CD4-positive, alpha-beta T cell (primary cell): ENCODE data around the gene ABCG1. TPM values are rescaled to one million over a fixed set of nuclear protein-coding genes. Genes with fewer than 3 reads are reported as not detected.
A peak's percentile ranks its signal among the peaks of the same experiment; 100 is the strongest.

Experiments used
- ATAC-seq: fragments of 200-7000 bp; cut with Tn5 transposase; one replicate; pipeline ENCODE4 v1.10.0; 2022; ENCODE audit warnings: mild to moderate bottlenecking; ENCODE audit not compliant: poor library complexity
- CTCF ChIA-PET: fragments of 350-600 bp; sonication (Branson Sonifier 250); formaldehyde crosslinking; loops from one replicate; lab custom pipeline; 2021; ENCODE audit warnings: antibody characterized with exemption, inconsistent platforms; lab: Charles Lee
- POLR2A ChIA-PET: fragments of 350-600 bp; sonication (Branson Sonifier 250); formaldehyde crosslinking; loops from one replicate; lab custom pipeline; 2021; ENCODE audit warnings: antibody characterized with exemption, inconsistent platforms; lab: Charles Lee
- DNase-seq, 14 experiments: peaks; one replicate each; pipeline ENCODE4 v3.0.0-alpha.2; 2013 to 2020; ENCODE audit warnings: mixed read lengths in 2 of 14
- H3K27ac ChIP-seq, 2 donors: one replicate each; pipeline versions ENCODE4 v1.5.1 to v1.7.0; 2013; ENCODE audit warnings: low read length in 2 of 2, low read depth in 1 of 2, mild to moderate bottlenecking in 1 of 2
- H3K27me3 ChIP-seq, 2 experiments: 1 replicate in 1 of 2; 2 replicates in 1 of 2; pipeline versions ENCODE4 v1.6.1 to v1.7.0; 2013; ENCODE audit warnings: low read length in 2 of 2, control low read depth in 1 of 2, mild to moderate bottlenecking in 1 of 2, moderate library complexity in 1 of 2; ENCODE audit not compliant: insufficient read depth in 2 of 2, control insufficient read depth in 1 of 2
- H3K36me3 ChIP-seq: one replicate; pipeline ENCODE4 v1.6.1; 2013; ENCODE audit warnings: low read length, control low read depth; ENCODE audit not compliant: insufficient read depth
- H3K4me1 ChIP-seq: one replicate; pipeline ENCODE4 v1.6.1; 2013; ENCODE audit warnings: low read length, control low read depth; ENCODE audit not compliant: insufficient read depth
- H3K4me3 ChIP-seq: one replicate; pipeline ENCODE4 v1.5.1; 2013; ENCODE audit warnings: mild to moderate bottlenecking, low read length, moderate library complexity
- H3K9me3 ChIP-seq, 2 experiments: 1 replicate in 1 of 2; 2 replicates in 1 of 2; pipeline versions ENCODE4 v1.6.1 to v1.7.0; 2013; ENCODE audit warnings: low read length in 2 of 2, mild to moderate bottlenecking in 2 of 2, control low read depth in 1 of 2, moderate library complexity in 1 of 2; ENCODE audit not compliant: control insufficient read depth in 1 of 2, insufficient read depth in 1 of 2
- H3K27ac Mint-ChIP-seq: one replicate; pipeline ENCODE4 v1.8.0; 2020; ENCODE audit warnings: mixed read lengths
- H3K27me3 Mint-ChIP-seq: one replicate; pipeline ENCODE4 v1.8.0; 2021; ENCODE audit warnings: mixed read lengths
- H3K36me3 Mint-ChIP-seq: one replicate; pipeline ENCODE4 v1.8.0; 2021; ENCODE audit warnings: low read depth, mixed read lengths
- H3K4me1 Mint-ChIP-seq: one replicate; pipeline ENCODE4 v1.8.0; 2021; ENCODE audit warnings: low read depth, mixed read lengths
- H3K4me3 Mint-ChIP-seq: one replicate; pipeline ENCODE4 v1.8.0; 2020; ENCODE audit warnings: mild to moderate bottlenecking, mixed read lengths
- H3K9me3 Mint-ChIP-seq: one replicate; pipeline ENCODE4 v1.8.0; 2020; ENCODE audit warnings: mixed read lengths
- CTCF ChIP-seq: fragments of 200-600 bp; IDR thresholded peaks from one replicate; pipeline ENCODE4 v1.8.0; 2022; ENCODE audit warnings: antibody characterized with exemption, mild to moderate bottlenecking
- intact Hi-C, 2 experiments: fragments of 100-400 bp; cut with DNase I in 1 of 2; cut with micrococcal nuclease in 1 of 2; formaldehyde crosslinking; loops; one replicate each; pipeline versions ENCODE4 v1.15.1 to v1.9.0; 2023 to 2025; cut with DNase I, micrococcal nuclease
- total RNA-seq, 174 experiments: library from RNA in 2 of 174; stranded (reverse) in 2 of 174; gene quantifications; one replicate each; pipeline ENCODE4 v1.2.3 and lab custom pipeline; 2021 to 2026

The ABCG1 gene
- total RNA-seq, 2 experiments from 2014 or later = 109 to 116 TPM

- H3K4me3 ChIP-seq = peak overlapping the region; percentile 21
- peak overlapping the region; percentile 83 to 88 for H3K27ac ChIP-seq
- Mint-ChIP-seq H3K27ac (no peak overlapping the region), H3K36me3 (no peaks in the 10 kb centered on the region), H3K9me3 (peaks cover 6% of the 10 kb centered on the region), H3K4me1 (peaks cover 73% of the 10 kb centered on the region), H3K4me3 (peak overlapping the region; percentile 74), H3K27me3 (no peaks in the 10 kb centered on the region)
- H3K9me3 ChIP-seq = peaks cover 0 to 3% of the 10 kb centered on the region in 2 experiments
- DNase-seq (peak; percentile 61 to 94 (median 76)), ATAC-seq (peak; percentile 90)
- POLR2A ChIA-PET = interaction anchor here (0.8 to 3.3 kb wide), 8 partner anchors 11 to 215 kb away, joined by 3 to 32 read pairs (median 6); partner anchors contain the start of genes ABCG1 and UBASH3A
- CTCF ChIA-PET = interaction anchor here (1.0 to 2.4 kb wide), 5 partner anchors 40 to 71 kb away, joined by 3 to 11 read pairs (median 7); no protein-coding TSS in a partner anchor
- TF ChIP-seq CTCF = no peak
- intact Hi-C loops = loop anchor here (1.0 to 5.0 kb wide), 5 partner anchors 11 to 47 kb away; no protein-coding TSS in a partner anchor
- H3K27me3 ChIP-seq = no peaks in the 10 kb centered on the region
- H3K4me1 ChIP-seq = peaks cover 89% of the 10 kb centered on the region
- H3K36me3 ChIP-seq = no peaks in the 10 kb centered on the region
Measured at GRCh38 chr21:42187976-42188653, 30.8 kb upstream of the ABCG1 start.

GRCh38 chr21:42188663-42189062 lies 30.3 kb upstream of the ABCG1 start:
- Mint-ChIP-seq H3K27ac (no peak overlapping the region), H3K4me1 (peaks cover 79% of the 10 kb centered on the region), H3K9me3 (peaks cover 6% of the 10 kb centered on the region), H3K27me3 (no peaks in the 10 kb centered on the region), H3K4me3 (peak overlapping the region; percentile 74), H3K36me3 (no peaks in the 10 kb centered on the region)
- ChIA-PET CTCF (interaction anchor here (1.0 to 2.4 kb wide), 4 partner anchors 39 to 70 kb away, joined by 4 to 11 read pairs (median 8); no protein-coding TSS in a partner anchor), POLR2A (interaction anchor here (0.8 to 3.3 kb wide), 8 partner anchors 10 to 215 kb away, joined by 3 to 32 read pairs (median 6); partner anchors contain the start of genes ABCG1 and UBASH3A)
- Histone ChIP-seq H3K4me3 (peak overlapping the region; percentile 21), H3K27me3 (no peaks in the 10 kb centered on the region), H3K4me1 (peaks cover 89% of the 10 kb centered on the region), H3K27ac (peak overlapping the region; percentile 83 to 88), H3K36me3 (no peaks in the 10 kb centered on the region), H3K9me3 (peaks cover 0 to 3% of the 10 kb centered on the region in 2 experiments)
- DNase-seq (no peak), ATAC-seq (no peak)
- TF ChIP-seq CTCF = no peak
- intact Hi-C loops = loop anchor here (1.0 to 5.0 kb wide), 5 partner anchors 11 to 46 kb away; no protein-coding TSS in a partner anchor

- intact Hi-C loops = loop anchor here (2.0 to 5.0 kb wide), 2 partner anchors 42 to 45 kb away; no protein-coding TSS in a partner anchor
- H3K9me3 Mint-ChIP-seq = peaks cover 6% of the 10 kb centered on the region
- Histone ChIP-seq H3K4me1 (peaks cover 88% of the 10 kb centered on the region), H3K4me3 (no peak overlapping the region), H3K27me3 (no peaks in the 10 kb centered on the region), H3K36me3 (no peaks in the 10 kb centered on the region), H3K27ac (no peak overlapping the region), H3K9me3 (peaks cover 0 to 3% of the 10 kb centered on the region in 2 experiments)
- no peak for DNase-seq
- no peaks in the 10 kb centered on the region for H3K27me3 Mint-ChIP-seq
- no peaks in the 10 kb centered on the region for H3K36me3 Mint-ChIP-seq
- POLR2A ChIA-PET = interaction anchor here (0.9 to 3.3 kb wide), 3 partner anchors 12 to 235 kb away, joined by 3 to 32 read pairs (median 3); partner anchors contain the start of gene ABCG1
- no peak for ATAC-seq
- no peak overlapping the region for H3K4me3 Mint-ChIP-seq
- CTCF ChIA-PET = interaction anchor here (1.8 to 2.8 kb wide), 2 partner anchors 44 kb away, joined by 6 to 9 read pairs; no protein-coding TSS in a partner anchor
- TF ChIP-seq CTCF = no peak
- H3K4me1 Mint-ChIP-seq = peaks cover 81% of the 10 kb centered on the region
- H3K27ac Mint-ChIP-seq = peak overlapping the region; percentile 82
Measured at GRCh38 chr21:42189431-42189830, 29.5 kb upstream of the ABCG1 start.
